Common myeloid progenitor, CD34-positive (primary cell): ENCODE measurements around the gene BCL7A. TPM values are rescaled to one million over a fixed set of nuclear protein-coding genes. Genes with fewer than 3 reads are reported as not detected.
A peak's percentile ranks its signal among the peaks of the same experiment; 100 is the strongest.

Experiments
- CTCF ChIA-PET: fragments of 350-600 bp; sonication (Branson Sonifier 250); formaldehyde crosslinking; loops from one replicate; lab custom pipeline; 2021; ENCODE audit warnings: antibody characterized with exemption; lab: Charles Lee
- POLR2A ChIA-PET: fragments of 350-600 bp; sonication (Branson Sonifier 250); formaldehyde crosslinking; loops from one replicate; lab custom pipeline; 2021; ENCODE audit warnings: antibody characterized with exemption; lab: Charles Lee
- DNase-seq, 3 donors: peaks; one replicate each; pipeline versions ENCODE4 v3.0.0 to v3.0.0-alpha.2; 2013
- H3K27ac ChIP-seq, 2 experiments: 1 replicate in 1 of 2; 2 replicates in 1 of 2; pipeline ENCODE4 v1.7.0; 2013; ENCODE audit warnings: inconsistent platforms in 2 of 2, low read length in 2 of 2, mild to moderate bottlenecking in 2 of 2, low read depth in 1 of 2, moderate library complexity in 1 of 2; ENCODE audit not compliant: severe bottlenecking in 2 of 2, insufficient read depth in 1 of 2, poor library complexity in 1 of 2
- H3K27me3 ChIP-seq, 5 experiments: replicated peaks in 2 of 5; 1 replicate in 3 of 5; 2 replicates in 2 of 5; pipeline versions ENCODE4 v1.6.1 to v1.7.0; 2013; ENCODE audit warnings: low read length in 4 of 5, mild to moderate bottlenecking in 2 of 5, moderate library complexity in 2 of 5, inconsistent platforms in 1 of 5; ENCODE audit not compliant: insufficient read depth in 5 of 5, control insufficient read depth in 4 of 5
- H3K36me3 ChIP-seq, 4 experiments: 1 replicate in 2 of 4; 2 replicates in 2 of 4; pipeline versions ENCODE4 v1.6.1 to v1.7.0; 2013; ENCODE audit warnings: low read length in 3 of 4, control low read depth in 1 of 4, mild to moderate bottlenecking in 1 of 4; ENCODE audit not compliant: control insufficient read depth in 4 of 4, insufficient read depth in 4 of 4
- H3K4me1 ChIP-seq, 4 experiments: 1 replicate in 3 of 4; 2 replicates in 1 of 4; pipeline versions ENCODE4 v1.6.1 to v1.7.1; 2013; ENCODE audit warnings: low read length in 3 of 4, mild to moderate bottlenecking in 3 of 4, control low read depth in 1 of 4, inconsistent platforms in 1 of 4, moderate library complexity in 1 of 4; ENCODE audit not compliant: control insufficient read depth in 4 of 4, insufficient read depth in 4 of 4; ENCODE audit errors: control extremely low read depth in 1 of 4
- H3K4me3 ChIP-seq, 7 experiments: 1 replicate in 4 of 7; 2 replicates in 3 of 7; pipeline versions ENCODE4 v1.5.1 to v1.7.0; 2013; ENCODE audit warnings: mild to moderate bottlenecking in 7 of 7, low read length in 6 of 7, moderate library complexity in 6 of 7, inconsistent platforms in 2 of 7, low read depth in 2 of 7, control low read depth in 1 of 7; ENCODE audit not compliant: insufficient read depth in 4 of 7, control insufficient read depth in 1 of 7; ENCODE audit errors: extremely low read depth in 1 of 7
- H3K9me3 ChIP-seq, 5 experiments: 1 replicate in 4 of 5; 2 replicates in 1 of 5; pipeline versions ENCODE4 v1.6.1 to v1.7.1; 2013; ENCODE audit warnings: low read length in 4 of 5, mild to moderate bottlenecking in 2 of 5, inconsistent platforms in 1 of 5, low read depth in 1 of 5, moderate library complexity in 1 of 5; ENCODE audit not compliant: control insufficient read depth in 4 of 5, insufficient read depth in 2 of 5; ENCODE audit errors: control extremely low read depth in 1 of 5
- WGBS: methylation state at CpG from one replicate; pipeline ENCODE4 v1.1.5; 2013; ENCODE audit not compliant: insufficient coverage; 5-methylcytosine and 5-hydroxymethylcytosine counted together
- polyA plus RNA-seq: library from polyadenylated mRNA; unstranded; fragments of 120-200 nt; gene quantifications from one replicate; pipeline ENCODE4 v1.2.1, GENCODE V29; 2013

BCL7A gene
- polyA plus RNA-seq: 19.2 TPM

- H3K36me3 ChIP-seq: peaks cover 0 to 2% (median 0%) of the 10 kb centered on the region in 4 experiments
- ChIA-PET CTCF (interaction anchor here (0.6 to 2.8 kb wide), 8 partner anchors 9 to 105 kb away, joined by 3 to 12 read pairs (median 4); partner anchors contain the start of gene CFAP251), POLR2A (interaction anchor here (0.6 to 1.2 kb wide), 5 partner anchors 9 to 135 kb away, joined by 3 to 6 read pairs (median 3); no protein-coding TSS in a partner anchor)
- H3K27ac ChIP-seq: peak within 1 kb of the TSS in 1 of 2 experiments; percentile 76
- peaks cover 0 to 10% (median 0%) of the 10 kb centered on the region in 5 experiments for H3K9me3 ChIP-seq
- H3K27me3 ChIP-seq: no peaks in the 10 kb centered on the region
- DNase-seq: peak; percentile 78 to 93 (median 89)
- peak within 1 kb of the TSS; percentile 63 to 86 (median 80) for H3K4me3 ChIP-seq
- H3K4me1 ChIP-seq: peaks cover 0 to 27% (median 25%) of the 10 kb centered on the region in 4 experiments
- WGBS: 0% methylated on average over 51 of the region's 83 CpGs
These were observed at the start of gene BCL7A for GRCh38 chr12:122021822-122022392. Gene BCL7A, plus strand, starts transcription at chr12:122021884. Its CDS starts 208 bp downstream, at chr12:122022092.

- no peak for DNase-seq
- Histone ChIP-seq H3K27ac (no peak overlapping the region), H3K9me3 (peaks cover 0 to 7% (median 4%) of the 10 kb centered on the region in 5 experiments), H3K4me1 (peaks cover 2 to 26% (median 18%) of the 10 kb centered on the region in 4 experiments), H3K27me3 (no peaks in the 10 kb centered on the region), H3K4me3 (no peak overlapping the region), H3K36me3 (no peaks in the 10 kb centered on the region)
- ChIA-PET POLR2A (no interaction called here), CTCF (interaction anchor here (1.1 kb wide), 1 partner anchor 13 kb away, joined by 3 read pairs; no protein-coding TSS in a partner anchor)
- WGBS: 87% methylated on average over 6 of the region's 13 CpGs
These were observed 47.4 kb upstream of the BCL7A start for GRCh38 chr12:121974026-121974985.

- H3K9me3 ChIP-seq: peaks cover 0 to 7% (median 4%) of the 10 kb centered on the region in 5 experiments
- no peak for DNase-seq
- H3K36me3 ChIP-seq: no peaks in the 10 kb centered on the region
- peaks cover 2 to 21% (median 15%) of the 10 kb centered on the region in 4 experiments for H3K4me1 ChIP-seq
- CTCF ChIA-PET: interaction anchor here (1.1 kb wide), 1 partner anchor 13 kb away, joined by 3 read pairs; no protein-coding TSS in a partner anchor
- no peak overlapping the region for H3K4me3 ChIP-seq
- POLR2A ChIA-PET: no interaction called here
- no peaks in the 10 kb centered on the region for H3K27me3 ChIP-seq
- 93% methylated on average over 3 of the region's 6 CpGs for WGBS
- H3K27ac ChIP-seq: no peak overlapping the region
These were observed 46.7 kb upstream of the BCL7A start for GRCh38 chr12:121975021-121975420.

GRCh38 chr12:121976950-121977349, 44.7 kb upstream of the BCL7A start:
- ChIA-PET CTCF (interaction anchor here (0.6 kb wide), 1 partner anchor 10 kb away, joined by 3 read pairs; no protein-coding TSS in a partner anchor), POLR2A (no interaction called here)
- H3K27ac ChIP-seq: no peak overlapping the region
- H3K36me3 ChIP-seq: no peaks in the 10 kb centered on the region
- WGBS: 100% methylated on average over 2 of the region's 5 CpGs
- DNase-seq: no peak
- no peaks in the 10 kb centered on the region for H3K27me3 ChIP-seq
- H3K4me1 ChIP-seq: peaks cover 0 to 21% (median 12%) of the 10 kb centered on the region in 4 experiments
- H3K9me3 ChIP-seq: peaks cover 0 to 7% (median 4%) of the 10 kb centered on the region in 5 experiments
- H3K4me3 ChIP-seq: no peak overlapping the region

- CTCF ChIA-PET: interaction anchor here (1.0 to 1.4 kb wide), 3 partner anchors 11 to 17 kb away, joined by 3 to 7 read pairs (median 4); no protein-coding TSS in a partner anchor
- DNase-seq: peak; percentile 15 to 67 (median 67)
These were observed 41.3 kb upstream of the BCL7A start for GRCh38 chr12:121980191-121980891.

GRCh38 chr12:121980892-121981272, 40.8 kb upstream of the BCL7A start:
- DNase-seq: no peak
- H3K27ac ChIP-seq: no peak overlapping the region
- POLR2A ChIA-PET: no interaction called here
- H3K9me3 ChIP-seq: no peaks in the 10 kb centered on the region
- no peaks in the 10 kb centered on the region for H3K27me3 ChIP-seq
- H3K36me3 ChIP-seq: no peaks in the 10 kb centered on the region
- no peak overlapping the region for H3K4me3 ChIP-seq
- peaks cover 0 to 26% (median 20%) of the 10 kb centered on the region in 4 experiments for H3K4me1 ChIP-seq
- 86% methylated on average over 10 of the region's 14 CpGs for WGBS
- CTCF ChIA-PET: interaction anchor here (1.1 to 1.4 kb wide), 2 partner anchors 11 to 12 kb away, joined by 4 to 7 read pairs; no protein-coding TSS in a partner anchor

More at GRCh38 chr12:121980191-121980891, 41.3 kb upstream of the BCL7A start:
- H3K4me1 ChIP-seq: peaks cover 0 to 26% (median 20%) of the 10 kb centered on the region in 4 experiments
- H3K36me3 ChIP-seq: no peaks in the 10 kb centered on the region
- no peak overlapping the region for H3K4me3 ChIP-seq
- POLR2A ChIA-PET: no interaction called here
- H3K27me3 ChIP-seq: no peaks in the 10 kb centered on the region
- no peak overlapping the region for H3K27ac ChIP-seq
- no peaks in the 10 kb centered on the region for H3K9me3 ChIP-seq
- 59% methylated on average over 11 of the region's 11 CpGs for WGBS
